ENCODE measurements around the gene LPCAT3. TPM values are rescaled to one million over a fixed set of nuclear protein-coding genes. Genes with fewer than 3 reads are reported as not detected.

LPCAT3 gene
- total RNA-seq, 1 donor from 2014 or later = 14.9 TPM

GRCh38 chr12:6956021-6956727 lies 62.1 kb downstream of the LPCAT3 start:
- H3K4me3 ChIP-seq (ENCODE audit: low read depth, low read length) = no peak overlapping the region
- no peak for DNase-seq (ENCODE audit: low read depth)
- no peak for TF ChIP-seq CTCF (conservative IDR thresholded peaks at IDR 0.05; ENCODE audit: low read depth, low read length)

DNA sequence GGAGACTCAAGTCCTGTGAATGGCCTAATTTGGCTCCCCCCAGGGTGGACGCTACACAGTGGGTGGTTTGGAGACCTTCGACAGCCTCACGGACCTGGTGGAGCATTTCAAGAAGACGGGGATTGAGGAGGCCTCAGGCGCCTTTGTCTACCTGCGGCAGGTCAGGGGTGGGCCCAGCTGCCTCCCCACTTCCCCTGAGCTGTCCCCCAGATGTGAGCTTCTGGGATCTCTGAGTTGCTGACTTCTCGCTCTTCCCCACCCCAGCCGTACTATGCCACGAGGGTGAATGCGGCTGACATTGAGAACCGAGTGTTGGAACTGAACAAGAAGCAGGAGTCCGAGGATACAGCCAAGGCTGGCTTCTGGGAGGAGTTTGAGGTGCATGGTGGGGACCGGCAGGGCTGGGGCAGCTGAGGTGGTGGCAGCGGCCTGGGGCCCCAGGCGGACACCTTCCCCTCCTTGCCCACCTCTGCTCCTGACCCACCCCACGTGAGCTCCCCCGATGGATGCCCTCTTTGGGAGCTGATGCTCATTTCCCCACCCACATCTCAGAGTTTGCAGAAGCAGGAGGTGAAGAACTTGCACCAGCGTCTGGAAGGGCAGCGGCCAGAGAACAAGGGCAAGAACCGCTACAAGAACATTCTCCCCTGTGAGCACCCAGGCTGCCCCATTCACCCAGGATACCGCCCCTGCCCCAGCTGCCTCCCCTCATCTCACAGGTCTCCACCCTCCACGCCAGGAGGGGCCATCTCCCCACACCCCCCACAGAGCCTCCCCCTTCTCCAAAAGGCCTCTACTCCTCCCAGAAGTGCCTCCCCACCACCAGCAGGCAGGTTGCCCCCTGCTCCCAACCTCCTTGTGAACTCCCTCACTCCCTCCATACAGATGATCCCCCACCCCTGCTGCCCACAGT lies 62.9 kb downstream of the LPCAT3 start:
- DNase-seq (ENCODE audit: low read depth) = no peak
- no peak for TF ChIP-seq CTCF (conservative IDR thresholded peaks at IDR 0.05; ENCODE audit: low read depth, low read length)

GRCh38 chr12:6954316-6955107 lies 63.8 kb downstream of the LPCAT3 start:
- TF ChIP-seq CTCF (conservative IDR thresholded peaks at IDR 0.05; ENCODE audit: low read depth, low read length) = no peak
- no peak for DNase-seq (ENCODE audit: low read depth)
- no peak overlapping the region for H3K4me3 ChIP-seq (ENCODE audit: low read depth, low read length)

More for the DNA sequence above, 62.9 kb downstream of the LPCAT3 start:
- no peak overlapping the region for H3K4me3 ChIP-seq (ENCODE audit: low read depth, low read length)

GRCh38 chr12:6953442-6954315 lies 64.6 kb downstream of the LPCAT3 start:
- H3K4me3 ChIP-seq (ENCODE audit: low read depth, low read length) = no peak overlapping the region
- no peak for TF ChIP-seq CTCF (conservative IDR thresholded peaks at IDR 0.05; ENCODE audit: low read depth, low read length)
- DNase-seq (ENCODE audit: low read depth) = no peak

GRCh38 chr12:6952863-6953441 lies 65.3 kb downstream of the LPCAT3 start:
- TF ChIP-seq CTCF (conservative IDR thresholded peaks at IDR 0.05; ENCODE audit: low read depth, low read length) = no peak
- no peak for DNase-seq (ENCODE audit: low read depth)

More at GRCh38 chr12:6952863-6953441, 65.3 kb downstream of the LPCAT3 start:
- no peak overlapping the region for H3K4me3 ChIP-seq (ENCODE audit: low read depth, low read length)

Measured in epithelial cell of proximal tubule (primary cell).